Hepatocyte (in vitro differentiated cells): Measurements from ENCODE around the gene THRSP.
"Not testable (repeated sequence)": the region's sequence is repeated elsewhere in the genome, so short reads cannot be mapped to it uniquely, and the experiment has no call there.

Experiments
- CTCF ChIP-seq: fragments of 200-600 bp; sonication (generic); IDR thresholded peaks from 2 replicates; pipeline ENCODE4 v1.5.1; 2016; ENCODE audit warnings: antibody characterized with exemption, mild to moderate bottlenecking; ENCODE audit not compliant: poor library complexity
- EZH2 ChIP-seq: fragments of 200-600 bp; sonication (generic); IDR thresholded peaks from 2 replicates; pipeline ENCODE4 v1.6.1; 2016; ENCODE audit warnings: antibody characterized with exemption, mild to moderate bottlenecking, borderline replicate concordance
- EZH2phosphoT487 ChIP-seq: fragments of 200-600 bp; sonication (generic); IDR thresholded peaks from one replicate; pipeline ENCODE4 v1.6.1; 2018; ENCODE audit warnings: antibody characterized with exemption, mild to moderate bottlenecking, low read depth, moderate library complexity; ENCODE audit not compliant: unreplicated experiment, severe bottlenecking

- TF ChIP-seq CTCF, EZH2phosphoT487, EZH2: not testable (repeated sequence)
Measured at GRCh38 chr11:78084506-78084905, 20.8 kb downstream of the THRSP start.
